ENCODE results near the gene TSPEAR. TPM values are rescaled to one million over a fixed set of nuclear protein-coding genes. Genes with fewer than 3 reads are reported as not detected.

TSPEAR gene
- total RNA-seq, 2 experiments from 2014 or later: not detected

DNA sequence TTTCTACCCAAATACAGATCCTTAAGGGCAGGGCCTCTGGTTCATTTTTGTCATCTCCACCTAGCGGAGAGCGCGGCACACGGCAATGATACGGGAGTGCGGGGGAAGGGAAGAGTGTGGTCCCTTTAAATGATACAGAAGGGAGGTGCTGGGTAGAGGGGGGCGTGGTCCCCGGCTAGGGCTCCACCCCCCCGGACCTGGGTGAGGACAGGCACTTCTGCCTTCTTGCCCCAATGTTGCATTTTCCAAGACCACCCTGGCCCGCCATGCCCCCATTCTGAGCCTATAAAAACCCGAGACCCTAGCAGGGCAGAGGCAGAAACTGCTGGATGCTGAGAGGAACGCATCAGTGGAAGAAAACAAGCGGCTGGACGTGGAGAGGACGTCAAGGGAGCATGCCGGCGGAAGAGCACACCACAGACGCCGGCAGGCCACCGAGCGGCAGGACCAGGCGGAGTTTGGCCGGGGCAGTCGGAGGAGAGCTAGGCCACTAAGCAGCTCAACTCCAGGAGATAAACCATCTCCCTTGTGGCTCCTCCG, 226.0 kb downstream of the TSPEAR start:
- no peaks in the 10 kb centered on the region for H3K36me3 ChIP-seq (ENCODE audit: insufficient read depth, low read length)
- no peak overlapping the region for H3K27ac ChIP-seq (ENCODE audit: low read depth, low read length, poor library complexity, severe bottlenecking)
- no peak for DNase-seq (ENCODE audit: low spot score)
- no peak overlapping the region for H2AFZ ChIP-seq (ENCODE audit: low read length)
- no peaks in the 10 kb centered on the region for H3K9me2 ChIP-seq (ENCODE audit: insufficient read depth, low read length)
- H3K79me2 ChIP-seq (ENCODE audit: insufficient read depth, low read depth, low read length): no peaks in the 10 kb centered on the region
- H3K4me1 ChIP-seq (ENCODE audit: insufficient read depth, low read length, poor library complexity, severe bottlenecking): no peaks in the 10 kb centered on the region
- ChIA-PET POLR2A (no interaction called here), CTCF (ENCODE audit: unreplicated experiment) (no interaction called here)
- no TSS peak for BruUV-seq (replicated peaks)
- intact Hi-C loops (cut with micrococcal nuclease; ENCODE audit: unreplicated experiment): no loop called here
- H3K4me3 ChIP-seq (ENCODE audit: low read depth, low read length, poor library complexity, severe bottlenecking): no peak overlapping the region
- TF ChIP-seq, protein P1, sequence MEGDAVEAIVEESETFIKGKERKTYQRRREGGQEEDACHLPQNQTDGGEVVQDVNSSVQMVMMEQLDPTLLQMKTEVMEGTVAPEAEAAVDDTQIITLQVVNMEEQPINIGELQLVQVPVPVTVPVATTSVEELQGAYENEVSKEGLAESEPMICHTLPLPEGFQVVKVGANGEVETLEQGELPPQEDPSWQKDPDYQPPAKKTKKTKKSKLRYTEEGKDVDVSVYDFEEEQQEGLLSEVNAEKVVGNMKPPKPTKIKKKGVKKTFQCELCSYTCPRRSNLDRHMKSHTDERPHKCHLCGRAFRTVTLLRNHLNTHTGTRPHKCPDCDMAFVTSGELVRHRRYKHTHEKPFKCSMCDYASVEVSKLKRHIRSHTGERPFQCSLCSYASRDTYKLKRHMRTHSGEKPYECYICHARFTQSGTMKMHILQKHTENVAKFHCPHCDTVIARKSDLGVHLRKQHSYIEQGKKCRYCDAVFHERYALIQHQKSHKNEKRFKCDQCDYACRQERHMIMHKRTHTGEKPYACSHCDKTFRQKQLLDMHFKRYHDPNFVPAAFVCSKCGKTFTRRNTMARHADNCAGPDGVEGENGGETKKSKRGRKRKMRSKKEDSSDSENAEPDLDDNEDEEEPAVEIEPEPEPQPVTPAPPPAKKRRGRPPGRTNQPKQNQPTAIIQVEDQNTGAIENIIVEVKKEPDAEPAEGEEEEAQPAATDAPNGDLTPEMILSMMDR (conservative IDR thresholded peaks at IDR 0.05; ENCODE audit: low read length): no peak
- TF ChIP-seq EZH2phosphoT487 (IDR thresholded peaks at IDR 0.05; ENCODE audit: borderline replicate concordance, low read depth, low read length): no peak
- no peaks in the 10 kb centered on the region for H3K9me3 ChIP-seq (ENCODE audit: low read length)
- no peak overlapping the region for H3K4me2 ChIP-seq (ENCODE audit: low read length)
- H4K20me1 ChIP-seq (ENCODE audit: insufficient read depth, low read length): no peaks in the 10 kb centered on the region

- Histone ChIP-seq H3K27ac (ENCODE audit: low read depth, low read length, poor library complexity, severe bottlenecking) (no peak overlapping the region), H3K79me2 (ENCODE audit: insufficient read depth, low read depth, low read length) (no peaks in the 10 kb centered on the region), H3K4me3 (ENCODE audit: low read depth, low read length, poor library complexity, severe bottlenecking) (no peak overlapping the region), H3K9me3 (ENCODE audit: low read length) (no peaks in the 10 kb centered on the region), H3K4me1 (ENCODE audit: insufficient read depth, low read length, poor library complexity, severe bottlenecking) (no peaks in the 10 kb centered on the region), H2AFZ (ENCODE audit: low read length) (no peak overlapping the region), H3K4me2 (ENCODE audit: low read length) (no peak overlapping the region), H3K36me3 (ENCODE audit: insufficient read depth, low read length) (no peaks in the 10 kb centered on the region), H3K9me2 (ENCODE audit: insufficient read depth, low read length) (no peaks in the 10 kb centered on the region), H4K20me1 (ENCODE audit: insufficient read depth, low read length) (no peaks in the 10 kb centered on the region)
- ChIA-PET CTCF (ENCODE audit: unreplicated experiment) (no interaction called here), POLR2A (no interaction called here)
- BruUV-seq (replicated peaks): no TSS peak
- TF ChIP-seq, protein P1 (conservative IDR thresholded peaks at IDR 0.05; ENCODE audit: low read length): no peak
- no peak for TF ChIP-seq EZH2phosphoT487 (IDR thresholded peaks at IDR 0.05; ENCODE audit: borderline replicate concordance, low read depth, low read length)
- intact Hi-C loops (cut with micrococcal nuclease; ENCODE audit: unreplicated experiment): no loop called here
- DNase-seq (ENCODE audit: low spot score): no peak
Observed at GRCh38 chr21:44484498-44485253, 226.7 kb downstream of the TSPEAR start.

All from OCI-LY7 (cell line).